ENCODE measurements around the gene CDH16. TPM values are rescaled to one million over a fixed set of nuclear protein-coding genes. Genes with fewer than 3 reads are reported as not detected.

CDH16 gene
- total and polyA plus RNA-seq, 2 of the 13 experiments (the other 11 are each of a cell fraction or from before 2014, with no cell fraction given) = 2.7 to 3.9 TPM

DNA sequence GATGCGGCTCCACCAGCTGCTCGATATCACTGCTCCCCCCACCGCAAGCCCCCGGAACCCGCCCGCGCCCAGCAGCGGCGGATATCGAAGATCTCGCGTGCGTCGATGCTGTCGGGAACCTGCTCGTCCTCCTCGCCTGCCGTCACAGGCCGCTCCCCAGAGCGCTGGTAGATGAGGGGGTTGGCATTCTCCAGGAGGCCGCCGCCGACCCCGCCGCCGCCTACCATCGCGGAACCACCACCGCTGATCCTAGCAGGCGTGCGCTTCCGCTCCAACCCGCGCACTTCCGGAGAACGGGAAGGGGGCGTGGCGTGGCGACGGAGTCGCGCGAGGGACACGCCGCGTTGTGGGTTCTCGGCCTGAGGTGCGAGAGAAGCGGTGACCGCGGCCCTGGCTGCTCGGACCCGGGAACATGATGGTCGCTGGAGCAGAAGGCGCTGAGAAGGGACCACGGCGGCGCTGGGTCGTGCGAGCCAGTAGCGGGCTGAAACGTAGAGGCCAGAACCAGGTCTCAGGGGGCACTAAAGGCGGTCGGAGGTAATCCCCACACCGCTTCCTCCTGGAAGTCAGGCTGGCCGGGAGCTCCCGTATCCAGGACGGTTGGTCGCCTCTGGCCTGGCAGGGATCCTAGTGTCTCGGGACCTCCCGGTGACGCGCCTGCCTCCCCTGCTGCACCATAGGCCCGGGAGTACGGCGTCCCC, 15.6 kb upstream of the CDH16 start, which contains the start of gene CIAO2B (continued):
- TF ChIP-seq ZNF30 (CRISPR knock-in tag; IDR thresholded peaks at IDR 0.05) = peak; percentile 69; the same call in 1 of the 2 replicates
- no peak for TF ChIP-seq ZNF557 (CRISPR knock-in tag; IDR thresholded peaks at IDR 0.05)
- no peak for TF ChIP-seq NFRKB (IDR thresholded peaks at IDR 0.05)
- no peak for TF ChIP-seq ZNF530 (CRISPR knock-in tag; IDR thresholded peaks at IDR 0.05; ENCODE audit: low read depth)
- no peak for TF ChIP-seq ZNF432 (CRISPR knock-in tag; IDR thresholded peaks at IDR 0.05; ENCODE audit: borderline replicate concordance)
- no peak for TF ChIP-seq ATF1 (CRISPR knock-in tag; IDR thresholded peaks at IDR 0.05)
- TF ChIP-seq, protein P1, sequence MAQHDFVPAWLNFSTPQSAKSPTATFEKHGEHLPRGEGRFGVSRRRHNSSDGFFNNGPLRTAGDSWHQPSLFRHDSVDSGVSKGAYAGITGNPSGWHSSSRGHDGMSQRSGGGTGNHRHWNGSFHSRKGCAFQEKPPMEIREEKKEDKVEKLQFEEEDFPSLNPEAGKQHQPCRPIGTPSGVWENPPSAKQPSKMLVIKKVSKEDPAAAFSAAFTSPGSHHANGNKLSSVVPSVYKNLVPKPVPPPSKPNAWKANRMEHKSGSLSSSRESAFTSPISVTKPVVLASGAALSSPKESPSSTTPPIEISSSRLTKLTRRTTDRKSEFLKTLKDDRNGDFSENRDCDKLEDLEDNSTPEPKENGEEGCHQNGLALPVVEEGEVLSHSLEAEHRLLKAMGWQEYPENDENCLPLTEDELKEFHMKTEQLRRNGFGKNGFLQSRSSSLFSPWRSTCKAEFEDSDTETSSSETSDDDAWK (CRISPR knock-in tag; IDR thresholded peaks at IDR 0.05) = no peak
- TF ChIP-seq RXRA (CRISPR knock-in tag; IDR thresholded peaks at IDR 0.05) = peak; percentile 77
- peak; percentile 88 for TF ChIP-seq POLR2AphosphoS5 (IDR thresholded peaks at IDR 0.05; ENCODE audit: low read depth, low read length)
- TF ChIP-seq ZNF670 (CRISPR knock-in tag; IDR thresholded peaks at IDR 0.05; ENCODE audit: borderline replicate concordance) = no peak; the same call in none of the 2 replicates
- TF ChIP-seq MZF1 (CRISPR knock-in tag; IDR thresholded peaks at IDR 0.05; ENCODE audit: borderline replicate concordance) = peak; percentile 86; the same call in 1 of the 2 replicates
- 0 out of 2 replicates have a peak, but pooled peaks have one; percentile 69 for TF ChIP-seq MYNN (CRISPR knock-in tag; IDR thresholded peaks at IDR 0.05; ENCODE audit: low read depth)
- TF ChIP-seq ZNF652 (CRISPR knock-in tag; IDR thresholded peaks at IDR 0.05; ENCODE audit: borderline replicate concordance, low read depth) = peak; percentile 34; the same call in 1 of the 2 replicates
- TF ChIP-seq KAT2B (IDR thresholded peaks at IDR 0.05; ENCODE audit: borderline replicate concordance, low read depth, low read length) = no peak
- no peak for TF ChIP-seq MAZ (IDR thresholded peaks at IDR 0.05; ENCODE audit: borderline replicate concordance, low read depth, low read length)
- peak; percentile 65 for TF ChIP-seq MAZ (CRISPR knock-in tag; IDR thresholded peaks at IDR 0.05; ENCODE audit: low read depth)
- TF ChIP-seq HMG20B (CRISPR knock-in tag; conservative IDR thresholded peaks at IDR 0.05) = peak; percentile 19; the same call in 1 of the 2 replicates
- TF ChIP-seq, protein P2, sequence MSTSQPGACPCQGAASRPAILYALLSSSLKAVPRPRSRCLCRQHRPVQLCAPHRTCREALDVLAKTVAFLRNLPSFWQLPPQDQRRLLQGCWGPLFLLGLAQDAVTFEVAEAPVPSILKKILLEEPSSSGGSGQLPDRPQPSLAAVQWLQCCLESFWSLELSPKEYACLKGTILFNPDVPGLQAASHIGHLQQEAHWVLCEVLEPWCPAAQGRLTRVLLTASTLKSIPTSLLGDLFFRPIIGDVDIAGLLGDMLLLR (CRISPR knock-in tag; IDR thresholded peaks at IDR 0.05) = peak; percentile 92
- peak; percentile 99 for TF ChIP-seq ZNF605 (CRISPR knock-in tag; IDR thresholded peaks at IDR 0.05)
- peak; percentile 21; the same call in 1 of the 2 replicates for TF ChIP-seq STAG1 (CRISPR knock-in tag; IDR thresholded peaks at IDR 0.05)
- TF ChIP-seq, protein P3, sequence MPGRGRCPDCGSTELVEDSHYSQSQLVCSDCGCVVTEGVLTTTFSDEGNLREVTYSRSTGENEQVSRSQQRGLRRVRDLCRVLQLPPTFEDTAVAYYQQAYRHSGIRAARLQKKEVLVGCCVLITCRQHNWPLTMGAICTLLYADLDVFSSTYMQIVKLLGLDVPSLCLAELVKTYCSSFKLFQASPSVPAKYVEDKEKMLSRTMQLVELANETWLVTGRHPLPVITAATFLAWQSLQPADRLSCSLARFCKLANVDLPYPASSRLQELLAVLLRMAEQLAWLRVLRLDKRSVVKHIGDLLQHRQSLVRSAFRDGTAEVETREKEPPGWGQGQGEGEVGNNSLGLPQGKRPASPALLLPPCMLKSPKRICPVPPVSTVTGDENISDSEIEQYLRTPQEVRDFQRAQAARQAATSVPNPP (CRISPR knock-in tag; IDR thresholded peaks at IDR 0.05) = peak; percentile 32; the same call in 1 of the 2 replicates
- TF ChIP-seq STAT5B (CRISPR knock-in tag; IDR thresholded peaks at IDR 0.05) = no peak
- TF ChIP-seq SYNCRIP (IDR thresholded peaks at IDR 0.05; ENCODE audit: insufficient read depth, low read depth, low read length) = no peak
- TF ChIP-seq, protein P4, sequence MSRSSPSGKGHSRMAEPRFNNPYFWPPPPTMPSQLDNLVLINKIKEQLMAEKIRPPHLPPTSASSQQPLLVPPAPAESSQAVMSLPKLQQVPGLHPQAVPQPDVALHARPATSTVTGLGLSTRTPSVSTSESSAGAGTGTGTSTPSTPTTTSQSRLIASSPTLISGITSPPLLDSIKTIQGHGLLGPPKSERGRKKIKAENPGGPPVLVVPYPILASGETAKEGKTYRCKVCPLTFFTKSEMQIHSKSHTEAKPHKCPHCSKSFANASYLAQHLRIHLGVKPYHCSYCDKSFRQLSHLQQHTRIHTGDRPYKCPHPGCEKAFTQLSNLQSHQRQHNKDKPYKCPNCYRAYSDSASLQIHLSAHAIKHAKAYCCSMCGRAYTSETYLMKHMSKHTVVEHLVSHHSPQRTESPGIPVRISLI (CRISPR knock-in tag; IDR thresholded peaks at IDR 0.05; ENCODE audit: borderline replicate concordance) = no peak
- no peak; the same call in 1 of the 2 replicates for TF ChIP-seq ZKSCAN5 (CRISPR knock-in tag; IDR thresholded peaks at IDR 0.05)
- peak; percentile 13; the same call in 1 of the 2 replicates for TF ChIP-seq NFYB (CRISPR knock-in tag; IDR thresholded peaks at IDR 0.05)

Data from HepG2 (cell line).